ENCODE data around the gene DHX16. TPM values are rescaled to one million over a fixed set of nuclear protein-coding genes. Genes with fewer than 3 reads are reported as not detected.

DHX16 gene
- total RNA-seq, 2 experiments from 2014 or later, result 15.9 to 16.1 TPM

DNA sequence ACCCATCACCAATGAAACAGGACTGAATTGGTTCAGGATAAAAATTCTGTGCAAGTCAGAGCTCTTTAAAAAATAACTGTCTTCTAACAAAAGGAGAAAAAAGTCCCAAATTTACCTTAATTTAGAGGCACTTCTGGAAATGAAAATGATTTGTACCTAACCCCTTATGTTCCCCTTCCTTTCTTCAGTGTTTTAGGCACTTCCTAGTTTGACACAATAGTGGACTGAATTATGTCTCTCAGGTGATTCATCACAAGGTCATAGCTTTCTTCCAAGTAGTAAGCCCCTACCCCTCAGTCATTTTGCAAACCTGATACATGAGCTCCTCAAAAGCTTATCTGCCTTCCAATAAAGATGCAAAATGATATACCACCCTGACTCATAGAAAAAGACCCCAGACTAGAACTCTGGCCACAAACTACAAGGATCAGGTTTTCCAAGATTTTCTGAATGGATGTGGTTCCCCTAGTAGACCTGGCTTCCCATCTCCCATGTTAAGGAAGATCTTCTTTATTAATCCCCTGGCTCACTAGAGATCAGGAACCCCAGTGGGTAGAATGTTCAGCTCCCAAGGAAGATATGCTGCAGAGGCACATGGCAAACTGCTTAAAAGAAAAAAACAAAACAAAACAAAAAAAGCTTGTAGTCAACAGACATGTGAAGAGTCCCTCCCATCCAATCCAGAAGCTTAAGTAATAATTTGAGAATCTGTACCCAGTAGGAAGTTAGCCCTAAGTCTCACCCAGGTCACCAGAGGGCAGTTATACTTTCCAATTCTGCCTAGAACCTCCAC, 59.4 kb downstream of the DHX16 start:
- no peaks in the 10 kb centered on the region for H3K9me3 ChIP-seq (ENCODE audit: control insufficient read depth in 1 of 2, insufficient read depth in 1 of 2, low read length in 2 of 2)
- CTCF ChIA-PET, result interaction anchor here (1.5 to 4.2 kb wide), 11 partner anchors 16 to 160 kb away, joined by 4 to 22 read pairs (median 9); partner anchors contain the start of gene ABCF1
- H3K27me3 ChIP-seq (ENCODE audit: control insufficient read depth in 1 of 2, insufficient read depth in 2 of 2, low read length in 2 of 2), result no peaks in the 10 kb centered on the region
- H3K36me3 ChIP-seq (ENCODE audit: insufficient read depth, low read length), result peaks cover 40% of the 10 kb centered on the region
- DNase-seq (peak in 1 of 14 experiments; percentile 33), ATAC-seq (ENCODE audit: poor library complexity) (no peak)
- H3K27me3 Mint-ChIP-seq, result peaks cover 5% of the 10 kb centered on the region
- no peak for TF ChIP-seq CTCF (IDR thresholded peaks at IDR 0.05)
- no peak overlapping the region for H3K4me3 ChIP-seq (ENCODE audit: low read length)
- H3K4me1 Mint-ChIP-seq (ENCODE audit: low read depth), result peaks cover 64% of the 10 kb centered on the region
- H3K36me3 Mint-ChIP-seq (ENCODE audit: low read depth), result peaks cover 64% of the 10 kb centered on the region
- H3K27ac Mint-ChIP-seq, result peak overlapping the region; percentile 99
- H3K4me3 Mint-ChIP-seq, result peak overlapping the region; percentile 78
- intact Hi-C loops (cut with DNase I, micrococcal nuclease), result loop anchor here in 1 of 2 experiments (1.0 to 5.0 kb wide), 3 partner anchors 41 to 131 kb away; no protein-coding TSS in a partner anchor
- peaks cover 50% of the 10 kb centered on the region for H3K4me1 ChIP-seq (ENCODE audit: insufficient read depth, low read length)
- POLR2A ChIA-PET, result interaction anchor here (0.6 to 4.8 kb wide), 28 partner anchors 8 to 400 kb away, joined by 3 to 135 read pairs (median 14); partner anchors contain the start of genes ABCF1, ATAT1, C6orf136 and DDR1
- H3K27ac ChIP-seq (ENCODE audit: low read depth in 1 of 2, low read length in 2 of 2), result peak overlapping the region; percentile 87 to 92
- H3K9me3 Mint-ChIP-seq, result no peaks in the 10 kb centered on the region

DNA sequence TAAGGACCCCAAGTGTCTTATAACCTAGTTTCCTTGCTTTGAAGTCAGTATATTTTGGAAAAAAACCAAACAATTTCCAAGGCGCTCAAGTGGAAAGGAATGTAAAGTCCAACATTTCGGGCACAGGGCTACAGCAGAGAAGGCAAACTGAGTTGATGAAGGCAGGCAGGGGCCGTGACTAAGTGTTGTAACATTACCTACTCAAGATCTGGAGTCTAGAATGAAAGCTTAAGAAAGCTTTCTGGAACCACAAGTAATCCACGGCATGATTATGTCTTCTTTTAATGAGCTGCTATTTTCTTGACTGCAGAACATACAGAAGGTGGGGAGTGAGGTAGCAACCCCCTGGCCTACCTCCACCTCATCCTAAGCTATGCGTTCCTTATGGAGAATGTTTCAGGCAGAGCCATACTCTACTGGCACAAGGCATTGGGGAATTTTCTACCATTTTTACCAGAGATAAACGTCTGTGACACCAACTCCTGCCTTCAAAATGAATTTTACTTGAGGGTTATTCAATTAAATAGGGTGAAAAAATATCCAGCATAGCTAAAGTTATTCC, 60.0 kb downstream of the DHX16 start:
- ChIA-PET POLR2A (interaction anchor here (0.7 to 4.8 kb wide), 16 partner anchors 7 to 182 kb away, joined by 3 to 135 read pairs (median 14); partner anchors contain the start of genes ABCF1, ATAT1, C6orf136 and GNL1), CTCF (interaction anchor here (1.0 to 4.2 kb wide), 9 partner anchors 16 to 131 kb away, joined by 3 to 22 read pairs (median 6); partner anchors contain the start of gene ABCF1)
- peaks cover 61% of the 10 kb centered on the region for H3K4me1 Mint-ChIP-seq (ENCODE audit: low read depth)
- no peaks in the 10 kb centered on the region for H3K27me3 ChIP-seq (ENCODE audit: control insufficient read depth in 1 of 2, insufficient read depth in 2 of 2, low read length in 2 of 2)
- DNase-seq (no peak), ATAC-seq (ENCODE audit: poor library complexity) (no peak)
- H3K9me3 ChIP-seq (ENCODE audit: control insufficient read depth in 1 of 2, insufficient read depth in 1 of 2, low read length in 2 of 2), result no peaks in the 10 kb centered on the region
- peak overlapping the region; percentile 87 to 92 for H3K27ac ChIP-seq (ENCODE audit: low read depth in 1 of 2, low read length in 2 of 2)
- no peak overlapping the region for H3K4me3 Mint-ChIP-seq
- peaks cover 47% of the 10 kb centered on the region for H3K36me3 ChIP-seq (ENCODE audit: insufficient read depth, low read length)
- H3K36me3 Mint-ChIP-seq (ENCODE audit: low read depth), result peaks cover 68% of the 10 kb centered on the region
- no peak for TF ChIP-seq CTCF (IDR thresholded peaks at IDR 0.05)
- peaks cover 45% of the 10 kb centered on the region for H3K4me1 ChIP-seq (ENCODE audit: insufficient read depth, low read length)
- H3K9me3 Mint-ChIP-seq, result no peaks in the 10 kb centered on the region
- intact Hi-C loops (cut with DNase I, micrococcal nuclease), result loop anchor here in 1 of 2 experiments (1.0 to 5.0 kb wide), 2 partner anchors 40 to 130 kb away; no protein-coding TSS in a partner anchor
- H3K27ac Mint-ChIP-seq, result peak overlapping the region; percentile 99
- H3K27me3 Mint-ChIP-seq, result peaks cover 5% of the 10 kb centered on the region
- H3K4me3 ChIP-seq (ENCODE audit: low read length), result no peak overlapping the region

DNA sequence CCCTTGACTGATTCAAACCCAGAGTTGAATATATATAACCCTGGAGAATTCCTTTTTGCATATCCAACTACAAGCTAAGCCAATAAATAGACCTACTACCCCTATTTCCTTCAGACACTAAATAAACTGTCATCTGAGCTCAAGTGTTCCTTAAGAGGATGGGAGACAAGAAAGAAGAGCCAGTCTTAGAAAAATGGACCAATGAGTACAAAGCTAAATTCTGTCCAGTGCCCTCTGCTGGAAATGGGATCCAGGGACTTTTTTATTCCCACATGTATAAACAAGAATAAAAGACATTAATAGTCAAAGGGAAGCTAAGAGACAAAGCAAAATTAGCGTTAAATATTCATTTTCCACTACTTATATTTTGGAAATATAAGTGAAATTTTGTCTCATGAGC, 60.6 kb downstream of the DHX16 start:
- Mint-ChIP-seq H3K9me3 (no peaks in the 10 kb centered on the region), H3K4me3 (no peak overlapping the region), H3K36me3 (ENCODE audit: low read depth) (peaks cover 68% of the 10 kb centered on the region), H3K27ac (peak overlapping the region; percentile 99), H3K27me3 (peaks cover 4% of the 10 kb centered on the region), H3K4me1 (ENCODE audit: low read depth) (peaks cover 66% of the 10 kb centered on the region)
- H3K9me3 ChIP-seq (ENCODE audit: control insufficient read depth in 1 of 2, insufficient read depth in 1 of 2, low read length in 2 of 2), result no peaks in the 10 kb centered on the region
- TF ChIP-seq CTCF (IDR thresholded peaks at IDR 0.05), result no peak
- intact Hi-C loops (cut with DNase I, micrococcal nuclease), result loop anchor here in 1 of 2 experiments (5.0 kb wide), 1 partner anchor 130 kb away; no protein-coding TSS in a partner anchor
- H3K4me1 ChIP-seq (ENCODE audit: insufficient read depth, low read length), result peaks cover 45% of the 10 kb centered on the region
- H3K27me3 ChIP-seq (ENCODE audit: control insufficient read depth in 1 of 2, insufficient read depth in 2 of 2, low read length in 2 of 2), result no peaks in the 10 kb centered on the region
- H3K4me3 ChIP-seq (ENCODE audit: low read length), result no peak overlapping the region
- H3K36me3 ChIP-seq (ENCODE audit: insufficient read depth, low read length), result peaks cover 53% of the 10 kb centered on the region
- POLR2A ChIA-PET, result interaction anchor here (1.1 to 4.8 kb wide), 9 partner anchors 13 to 119 kb away, joined by 3 to 135 read pairs (median 13); partner anchors contain the start of genes ABCF1, C6orf136, GNL1 and PRR3
- DNase-seq (no peak), ATAC-seq (ENCODE audit: poor library complexity) (no peak)
- H3K27ac ChIP-seq (ENCODE audit: low read depth in 1 of 2, low read length in 2 of 2), result peak overlapping the region in 1 of 2 donors; percentile 87
- CTCF ChIA-PET, result interaction anchor here (1.0 to 4.2 kb wide), 8 partner anchors 15 to 130 kb away, joined by 3 to 22 read pairs (median 6); partner anchors contain the start of gene ABCF1
